ENCODE measurements around the gene MIR17HG. TPM values are rescaled to one million over a fixed set of nuclear protein-coding genes. Genes with fewer than 3 reads are reported as not detected.

MIR17HG gene
- total RNA-seq, 1 experiment from 2014 or later, result 15.8 TPM

- intact Hi-C loops (cut with micrococcal nuclease; ENCODE audit: unreplicated experiment), result no loop called here
- no TSS peak for BruUV-seq (replicated peaks)
- Histone ChIP-seq H3K27me3 (replicated peaks; ENCODE audit: insufficient read depth, low read depth, low read length, poor library complexity) (peaks cover 52% of the 10 kb centered on the region), H3K4me1 (ENCODE audit: insufficient read depth, low read length, poor library complexity, severe bottlenecking) (no peaks in the 10 kb centered on the region), H3K4me3 (ENCODE audit: low read depth, low read length, poor library complexity, severe bottlenecking) (no peak overlapping the region), H3K27ac (ENCODE audit: low read depth, low read length, poor library complexity, severe bottlenecking) (no peak overlapping the region), H3K9me3 (ENCODE audit: low read depth, low read length, poor library complexity, severe bottlenecking) (no peaks in the 10 kb centered on the region), H3K36me3 (ENCODE audit: insufficient read depth, low read length, poor library complexity, severe bottlenecking) (no peaks in the 10 kb centered on the region)
- CTCF ChIA-PET, result no interaction called here
- DNase-seq (ENCODE audit: low spot score), result peak; percentile 51
- TF ChIP-seq CTCF (conservative IDR thresholded peaks at IDR 0.05; ENCODE audit: low read depth, low read length) (peak; percentile 55), EZH2 (IDR thresholded peaks at IDR 0.05; ENCODE audit: borderline replicate concordance, low read depth, low read length, poor library complexity, severe bottlenecking) (no peak)
- POLR2A ChIA-PET (ENCODE audit: low non-redundant PET), result no interaction called here
Measured at GRCh38 chr13:91313103-91313502, 34.4 kb upstream of the MIR17HG start.

GRCh38 chr13:91313581-91313980 is 33.9 kb upstream of the MIR17HG start:
- ChIA-PET POLR2A (ENCODE audit: low non-redundant PET) (no interaction called here), CTCF (no interaction called here)
- Histone ChIP-seq H3K27ac (ENCODE audit: low read depth, low read length, poor library complexity, severe bottlenecking) (no peak overlapping the region), H3K4me1 (ENCODE audit: insufficient read depth, low read length, poor library complexity, severe bottlenecking) (no peaks in the 10 kb centered on the region), H3K9me3 (ENCODE audit: low read depth, low read length, poor library complexity, severe bottlenecking) (no peaks in the 10 kb centered on the region), H3K4me3 (ENCODE audit: low read depth, low read length, poor library complexity, severe bottlenecking) (no peak overlapping the region), H3K36me3 (ENCODE audit: insufficient read depth, low read length, poor library complexity, severe bottlenecking) (no peaks in the 10 kb centered on the region), H3K27me3 (replicated peaks; ENCODE audit: insufficient read depth, low read depth, low read length, poor library complexity) (peaks cover 55% of the 10 kb centered on the region)
- BruUV-seq (replicated peaks), result no TSS peak
- intact Hi-C loops (cut with micrococcal nuclease; ENCODE audit: unreplicated experiment), result no loop called here
- DNase-seq (ENCODE audit: low spot score), result no peak
- no peak for TF ChIP-seq EZH2 (IDR thresholded peaks at IDR 0.05; ENCODE audit: borderline replicate concordance, low read depth, low read length, poor library complexity, severe bottlenecking)

GRCh38 chr13:91314888-91315287 is 32.6 kb upstream of the MIR17HG start:
- TF ChIP-seq CTCF (conservative IDR thresholded peaks at IDR 0.05; ENCODE audit: low read depth, low read length) (no peak), EZH2 (IDR thresholded peaks at IDR 0.05; ENCODE audit: borderline replicate concordance, low read depth, low read length, poor library complexity, severe bottlenecking) (no peak)
- intact Hi-C loops (cut with micrococcal nuclease; ENCODE audit: unreplicated experiment), result no loop called here
- BruUV-seq (replicated peaks), result no TSS peak
- Histone ChIP-seq H3K9me3 (ENCODE audit: low read depth, low read length, poor library complexity, severe bottlenecking) (no peaks in the 10 kb centered on the region), H3K4me3 (ENCODE audit: low read depth, low read length, poor library complexity, severe bottlenecking) (no peak overlapping the region), H3K36me3 (ENCODE audit: insufficient read depth, low read length, poor library complexity, severe bottlenecking) (no peaks in the 10 kb centered on the region), H3K4me1 (ENCODE audit: insufficient read depth, low read length, poor library complexity, severe bottlenecking) (no peaks in the 10 kb centered on the region), H3K27me3 (replicated peaks; ENCODE audit: insufficient read depth, low read depth, low read length, poor library complexity) (peaks cover 55% of the 10 kb centered on the region), H3K27ac (ENCODE audit: low read depth, low read length, poor library complexity, severe bottlenecking) (no peak overlapping the region)
- ChIA-PET POLR2A (ENCODE audit: low non-redundant PET) (no interaction called here), CTCF (no interaction called here)
- no peak for DNase-seq (ENCODE audit: low spot score)

- Histone ChIP-seq H3K27me3 (replicated peaks; ENCODE audit: insufficient read depth, low read depth, low read length, poor library complexity) (peaks cover 45% of the 10 kb centered on the region), H3K4me1 (ENCODE audit: insufficient read depth, low read length, poor library complexity, severe bottlenecking) (no peaks in the 10 kb centered on the region), H3K4me3 (ENCODE audit: low read depth, low read length, poor library complexity, severe bottlenecking) (no peak overlapping the region), H3K9me3 (ENCODE audit: low read depth, low read length, poor library complexity, severe bottlenecking) (no peaks in the 10 kb centered on the region), H3K36me3 (ENCODE audit: insufficient read depth, low read length, poor library complexity, severe bottlenecking) (no peaks in the 10 kb centered on the region), H3K27ac (ENCODE audit: low read depth, low read length, poor library complexity, severe bottlenecking) (no peak overlapping the region)
- CTCF ChIA-PET, result no interaction called here
- TF ChIP-seq EZH2 (IDR thresholded peaks at IDR 0.05; ENCODE audit: borderline replicate concordance, low read depth, low read length, poor library complexity, severe bottlenecking) (no peak), CTCF (conservative IDR thresholded peaks at IDR 0.05; ENCODE audit: low read depth, low read length) (no peak)
- intact Hi-C loops (cut with micrococcal nuclease; ENCODE audit: unreplicated experiment), result no loop called here
- POLR2A ChIA-PET (ENCODE audit: low non-redundant PET), result no interaction called here
- DNase-seq (ENCODE audit: low spot score), result no peak
- BruUV-seq (replicated peaks), result no TSS peak
Measured at GRCh38 chr13:91318886-91319285, 28.6 kb upstream of the MIR17HG start.

All from A673 (cell line).